Left lung (tissue), 10 donors: Measurements from ENCODE around the gene PRDM10. TPM values are rescaled to one million over a fixed set of nuclear protein-coding genes. Genes with fewer than 3 reads are reported as not detected.

Experiments used
- ATAC-seq: fragments of 200-7000 bp; cut with Tn5 transposase; one replicate; pipeline ENCODE4 v1.9.1; 2020; ENCODE audit warnings: moderate library complexity
- DNase-seq, 4 donors: peaks; one replicate each; pipeline ENCODE4 v3.0.0-alpha.2; 2013 to 2020
- H3K27ac ChIP-seq, 2 donors: fragments of 200-600 bp; sonication (generic) in 1 of 2; one replicate each; pipeline versions ENCODE4 v1.5.0 to v1.8.0; 2020 to 2021
- H3K27me3 ChIP-seq, 2 donors: fragments of 200-600 bp; sonication (generic) in 1 of 2; one replicate each; pipeline versions ENCODE4 v1.5.0 to v1.8.0; 2020 to 2021
- H3K36me3 ChIP-seq, 2 donors: fragments of 200-600 bp; sonication (generic) in 1 of 2; one replicate each; pipeline versions ENCODE4 v1.5.0 to v1.8.0; 2020 to 2021
- H3K4me1 ChIP-seq, 2 donors: fragments of 200-600 bp; one replicate each; pipeline ENCODE4 v1.8.0; 2021
- H3K4me3 ChIP-seq, 2 donors: fragments of 200-600 bp; sonication (generic) in 1 of 2; one replicate each; pipeline versions ENCODE4 v1.5.0 to v1.8.0; 2020 to 2021; ENCODE audit warnings: mild to moderate bottlenecking in 1 of 2
- H3K9me3 ChIP-seq, 2 donors: fragments of 200-600 bp; sonication (generic) in 1 of 2; one replicate each; pipeline versions ENCODE4 v1.5.0 to v1.8.0; 2020 to 2021
- intact Hi-C, 2 donors: fragments of 100-400 bp; cut with DNase I; formaldehyde crosslinking; loops; one replicate each; pipeline versions ENCODE4 v1.11.2 to v1.14.2; 2022
- polyA plus RNA-seq, 6 donors: library from polyadenylated mRNA; unstranded; fragments of 120-200 nt; gene quantifications; one replicate each; pipeline ENCODE4 v1.2.1, GENCODE V29; 2013; ENCODE audit not compliant: insufficient read length in 6 of 6
- total RNA-seq, 2 donors: library from RNA; stranded (reverse); fragmentation: NEBNext Ultra II Directional; extraction: Animal tissue kit (Norgen Biotek cat#: 25700); gene quantifications; one replicate each; pipeline ENCODE4 v1.2.1, GENCODE V29; 2021
- TF ChIP-seq, protein P1 (sequence below), 2 donors: fragments of 200-600 bp; sonication (generic) in 1 of 2; IDR thresholded peaks; one replicate each; pipeline versions ENCODE4 v1.5.0 to v1.8.0; 2021; ENCODE audit warnings: antibody characterized with exemption in 2 of 2
- donor health status: DM: no; HTN: yes; CAD: no.
- donor health status: DM: no; HTN: no; CAD: no.

PRDM10 gene
- total and polyA plus RNA-seq, 8 donors: 8.0 to 15.9 (median 10.6) TPM

DNA sequence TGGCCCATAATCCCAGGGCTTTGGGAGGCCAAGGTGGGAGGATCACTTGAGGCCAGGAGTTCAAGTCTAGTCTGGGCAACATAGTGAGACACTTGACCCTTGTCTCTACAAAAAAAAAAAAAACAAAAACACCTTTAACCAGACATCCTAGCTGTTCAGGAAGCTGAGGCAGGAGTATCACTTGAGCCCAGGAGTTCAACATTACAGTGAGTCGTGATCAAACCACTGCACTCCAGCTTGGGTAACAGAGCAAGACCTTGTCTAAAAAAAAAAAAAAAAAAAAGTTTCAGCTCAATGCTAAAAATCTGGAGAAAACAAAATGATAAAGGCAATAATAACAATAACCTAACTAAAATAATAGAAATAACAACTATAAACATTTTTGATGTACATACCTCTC is 44.5 kb upstream of the PRDM10 start:
- Histone ChIP-seq H3K27ac (no peak overlapping the region), H3K27me3 (no peaks in the 10 kb centered on the region), H3K4me3 (no peak overlapping the region), H3K4me1 (peaks cover 0 to 38% of the 10 kb centered on the region in 2 donors), H3K9me3 (no peaks in the 10 kb centered on the region), H3K36me3 (no peaks in the 10 kb centered on the region)
- intact Hi-C loops: no loop called here
- ATAC-seq (no peak), DNase-seq (no peak)
- TF ChIP-seq, protein P1, sequence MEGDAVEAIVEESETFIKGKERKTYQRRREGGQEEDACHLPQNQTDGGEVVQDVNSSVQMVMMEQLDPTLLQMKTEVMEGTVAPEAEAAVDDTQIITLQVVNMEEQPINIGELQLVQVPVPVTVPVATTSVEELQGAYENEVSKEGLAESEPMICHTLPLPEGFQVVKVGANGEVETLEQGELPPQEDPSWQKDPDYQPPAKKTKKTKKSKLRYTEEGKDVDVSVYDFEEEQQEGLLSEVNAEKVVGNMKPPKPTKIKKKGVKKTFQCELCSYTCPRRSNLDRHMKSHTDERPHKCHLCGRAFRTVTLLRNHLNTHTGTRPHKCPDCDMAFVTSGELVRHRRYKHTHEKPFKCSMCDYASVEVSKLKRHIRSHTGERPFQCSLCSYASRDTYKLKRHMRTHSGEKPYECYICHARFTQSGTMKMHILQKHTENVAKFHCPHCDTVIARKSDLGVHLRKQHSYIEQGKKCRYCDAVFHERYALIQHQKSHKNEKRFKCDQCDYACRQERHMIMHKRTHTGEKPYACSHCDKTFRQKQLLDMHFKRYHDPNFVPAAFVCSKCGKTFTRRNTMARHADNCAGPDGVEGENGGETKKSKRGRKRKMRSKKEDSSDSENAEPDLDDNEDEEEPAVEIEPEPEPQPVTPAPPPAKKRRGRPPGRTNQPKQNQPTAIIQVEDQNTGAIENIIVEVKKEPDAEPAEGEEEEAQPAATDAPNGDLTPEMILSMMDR (IDR thresholded peaks at IDR 0.05): no peak

DNA sequence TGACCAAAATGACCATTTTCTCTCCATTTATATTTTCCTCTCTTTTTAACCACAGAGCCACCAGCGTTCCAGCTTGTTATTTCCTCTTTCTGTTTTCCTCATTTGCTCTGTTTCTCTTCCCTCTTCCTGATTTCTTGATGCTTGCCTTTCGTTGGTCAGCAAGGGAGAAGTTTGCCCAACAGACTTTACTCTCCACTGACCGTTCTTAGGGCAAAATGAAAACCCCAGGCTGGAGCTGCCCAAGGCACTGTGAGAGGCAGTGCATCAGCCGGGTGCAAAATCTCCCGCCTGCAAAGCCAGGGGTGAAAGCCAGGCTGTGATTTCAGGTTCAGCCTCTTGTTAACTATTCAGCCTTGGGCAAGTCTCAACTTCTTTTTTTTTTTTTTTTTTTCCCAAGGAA is 40.9 kb upstream of the PRDM10 start:
- Histone ChIP-seq H3K36me3 (no peaks in the 10 kb centered on the region), H3K4me1 (peaks cover 0 to 17% of the 10 kb centered on the region in 2 donors), H3K27me3 (peaks cover 0 to 3% of the 10 kb centered on the region in 2 donors), H3K9me3 (no peaks in the 10 kb centered on the region), H3K27ac (peak overlapping the region in 1 of 2 donors; percentile 74), H3K4me3 (no peak overlapping the region)
- DNase-seq: no peak
- ATAC-seq: peak; percentile 69
- TF ChIP-seq, protein P1 (IDR thresholded peaks at IDR 0.05): no peak
- intact Hi-C loops: no loop called here

DNA sequence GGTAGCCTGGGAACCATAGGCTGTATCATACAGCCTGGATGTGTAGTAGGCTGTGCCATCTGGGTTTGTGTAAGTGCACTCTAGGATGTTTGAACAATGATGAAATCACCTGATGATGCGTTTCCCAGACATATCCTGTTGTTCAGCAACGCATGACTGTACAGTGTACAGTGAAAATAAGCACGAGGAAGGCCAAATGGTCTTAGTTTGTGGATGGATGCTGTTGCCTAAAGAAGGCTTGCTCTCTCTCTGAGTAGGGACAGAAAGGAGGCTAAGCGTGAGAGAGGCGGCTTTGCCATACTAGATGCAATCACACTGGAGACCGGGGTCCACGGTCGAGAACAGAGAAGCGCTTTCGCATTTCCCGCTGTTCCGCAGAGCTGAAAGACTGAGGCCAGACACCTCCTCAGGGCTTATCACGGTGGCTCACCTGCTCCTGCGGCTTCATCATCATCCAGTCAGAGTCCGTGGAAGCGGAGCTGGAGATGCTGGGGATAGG is 39.5 kb upstream of the PRDM10 start:
- no peak for DNase-seq

DNA sequence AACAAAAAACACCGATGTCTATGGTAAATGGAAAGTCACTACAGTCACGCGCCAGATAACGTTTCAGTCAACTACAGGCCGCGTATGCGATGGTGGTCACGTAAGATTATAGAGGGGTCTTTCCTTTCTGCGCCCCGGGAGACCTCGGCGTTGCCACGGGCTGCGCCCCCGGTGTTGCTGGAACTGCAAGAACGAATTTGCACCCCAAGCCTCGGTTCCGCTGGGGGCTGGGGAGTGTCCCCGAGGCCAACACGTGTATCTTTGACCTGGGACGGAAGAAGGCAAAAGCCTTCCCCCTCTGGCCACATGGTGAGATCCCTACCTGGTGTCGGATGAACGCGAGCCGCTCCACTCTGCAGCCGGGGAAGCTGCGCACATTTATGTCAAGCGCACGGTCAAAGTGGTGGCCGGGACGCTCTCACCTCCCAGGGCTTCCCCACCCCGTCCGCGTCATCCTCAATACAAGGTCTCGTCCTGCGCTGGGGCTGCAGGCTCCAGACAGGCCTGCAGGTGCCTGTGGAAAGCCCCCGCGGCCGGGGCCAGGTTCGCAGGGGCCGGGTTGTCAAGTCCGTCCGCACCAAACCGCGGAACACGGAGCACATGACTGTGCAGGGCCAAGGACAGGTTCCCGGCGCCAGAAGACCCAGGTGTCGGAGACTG is 37.8 kb upstream of the PRDM10 start:
- H3K9me3 ChIP-seq: no peaks in the 10 kb centered on the region
- intact Hi-C loops: no loop called here
- ATAC-seq (no peak), DNase-seq (no peak)
- H3K4me1 ChIP-seq: peaks cover 0 to 17% of the 10 kb centered on the region in 2 donors
- no peak overlapping the region for H3K27ac ChIP-seq
- peaks cover 0 to 6% of the 10 kb centered on the region in 2 donors for H3K27me3 ChIP-seq
- H3K4me3 ChIP-seq: no peak overlapping the region
- TF ChIP-seq, protein P1 (IDR thresholded peaks at IDR 0.05): no peak
- no peaks in the 10 kb centered on the region for H3K36me3 ChIP-seq

More for the DNA sequence above, 39.5 kb upstream of the PRDM10 start:
- H3K27ac ChIP-seq: peak overlapping the region in 1 of 2 donors; percentile 63
- TF ChIP-seq, protein P1 (IDR thresholded peaks at IDR 0.05): no peak
- intact Hi-C loops: no loop called here
- no peak overlapping the region for H3K4me3 ChIP-seq
- no peaks in the 10 kb centered on the region for H3K9me3 ChIP-seq
- peaks cover 0 to 6% of the 10 kb centered on the region in 2 donors for H3K27me3 ChIP-seq
- peaks cover 0 to 17% of the 10 kb centered on the region in 2 donors for H3K4me1 ChIP-seq
- H3K36me3 ChIP-seq: no peaks in the 10 kb centered on the region
- ATAC-seq: peak; percentile 72

DNA sequence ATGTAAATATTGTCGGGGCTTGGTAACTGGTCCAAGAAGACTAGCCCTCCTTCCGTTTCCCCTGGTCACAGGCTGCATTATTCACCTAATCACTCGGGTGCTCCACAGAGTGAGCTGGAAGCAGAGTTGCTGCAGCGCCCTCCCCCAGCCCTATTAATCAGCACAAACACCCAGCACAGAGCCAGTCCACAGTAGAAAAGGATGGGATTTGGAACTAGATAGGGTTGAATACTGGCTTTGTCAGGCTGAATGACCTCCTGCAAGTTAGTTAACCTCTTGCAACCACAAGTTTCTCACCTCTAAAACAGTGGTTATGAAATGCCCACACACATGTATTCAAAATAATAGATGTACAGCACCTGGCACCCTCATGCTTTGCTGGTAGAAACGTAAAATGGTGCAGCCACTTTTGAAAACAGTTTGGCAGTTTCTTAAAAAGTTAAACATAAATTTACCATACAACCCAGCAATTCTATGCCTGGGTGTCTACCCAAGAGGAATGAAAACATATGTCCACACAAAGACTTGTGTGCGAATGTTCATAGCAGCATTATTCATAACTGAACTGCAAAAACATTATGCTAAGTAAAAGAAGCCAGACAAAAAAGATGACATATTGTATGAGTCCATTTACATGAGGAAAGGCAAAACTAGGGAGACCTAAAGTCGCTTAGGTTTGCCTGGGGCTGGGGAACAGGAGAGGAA is 35.4 kb upstream of the PRDM10 start:
- DNase-seq (no peak), ATAC-seq (peak; percentile 39)
- peaks cover 0 to 13% of the 10 kb centered on the region in 2 donors for H3K4me1 ChIP-seq
- H3K4me3 ChIP-seq: no peak overlapping the region
- intact Hi-C loops: no loop called here
- peaks cover 0 to 6% of the 10 kb centered on the region in 2 donors for H3K27me3 ChIP-seq
- H3K27ac ChIP-seq: no peak overlapping the region
- no peaks in the 10 kb centered on the region for H3K9me3 ChIP-seq
- no peaks in the 10 kb centered on the region for H3K36me3 ChIP-seq
- TF ChIP-seq, protein P1 (IDR thresholded peaks at IDR 0.05): no peak
